GM12875 (cell line): ENCODE results near the gene GATAD2B.

Experiments used
- H3K4me3 ChIP-seq: one replicate; pipeline ENCODE4 v1.5.1; 2011; ENCODE audit warnings: low read depth, low read length, control low read depth
- TF ChIP-seq, protein P1 (sequence below): IDR thresholded peaks from 2 replicates; pipeline ENCODE4 v1.5.1; 2011; ENCODE audit warnings: low read depth, mild to moderate bottlenecking, control low read depth, inconsistent platforms, low read length, moderate library complexity, borderline replicate concordance; ENCODE audit not compliant: insufficient read depth

The GATAD2B gene

DNA sequence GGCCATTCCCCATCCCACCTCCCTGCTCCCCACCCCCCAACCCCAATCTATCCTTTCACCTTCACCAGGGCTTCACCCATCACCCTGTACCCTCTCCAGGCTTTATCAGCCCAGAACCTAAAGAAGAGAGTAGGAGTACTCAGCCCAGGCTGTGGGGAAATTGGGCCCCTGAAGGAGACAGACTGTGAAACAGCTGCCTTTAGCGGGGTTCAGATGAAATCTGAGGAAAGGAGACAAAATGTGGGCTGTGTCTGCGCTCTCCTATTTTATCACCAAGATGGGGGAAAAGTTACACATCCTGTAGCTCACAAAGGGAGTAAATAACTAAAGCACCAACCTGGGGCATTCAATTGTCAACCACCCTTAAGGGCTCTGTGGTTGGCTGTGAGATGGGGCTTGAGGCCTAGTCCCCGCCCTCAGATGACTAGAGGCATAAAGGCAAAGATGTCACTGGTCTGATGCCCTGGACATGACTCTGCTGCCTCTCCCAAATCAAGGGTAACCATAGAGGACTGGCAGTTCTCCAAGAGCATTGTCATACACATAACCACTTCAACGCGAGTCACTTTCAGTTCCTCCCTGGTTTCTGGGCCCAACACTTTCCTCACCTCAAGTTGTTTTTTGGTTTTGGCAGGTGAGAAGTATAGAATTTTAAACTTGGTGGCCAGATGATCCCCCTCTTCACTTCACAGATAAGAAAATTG, 117.6 kb downstream of the GATAD2B start:
- no peak overlapping the region for H3K4me3 ChIP-seq
- TF ChIP-seq, protein P1, sequence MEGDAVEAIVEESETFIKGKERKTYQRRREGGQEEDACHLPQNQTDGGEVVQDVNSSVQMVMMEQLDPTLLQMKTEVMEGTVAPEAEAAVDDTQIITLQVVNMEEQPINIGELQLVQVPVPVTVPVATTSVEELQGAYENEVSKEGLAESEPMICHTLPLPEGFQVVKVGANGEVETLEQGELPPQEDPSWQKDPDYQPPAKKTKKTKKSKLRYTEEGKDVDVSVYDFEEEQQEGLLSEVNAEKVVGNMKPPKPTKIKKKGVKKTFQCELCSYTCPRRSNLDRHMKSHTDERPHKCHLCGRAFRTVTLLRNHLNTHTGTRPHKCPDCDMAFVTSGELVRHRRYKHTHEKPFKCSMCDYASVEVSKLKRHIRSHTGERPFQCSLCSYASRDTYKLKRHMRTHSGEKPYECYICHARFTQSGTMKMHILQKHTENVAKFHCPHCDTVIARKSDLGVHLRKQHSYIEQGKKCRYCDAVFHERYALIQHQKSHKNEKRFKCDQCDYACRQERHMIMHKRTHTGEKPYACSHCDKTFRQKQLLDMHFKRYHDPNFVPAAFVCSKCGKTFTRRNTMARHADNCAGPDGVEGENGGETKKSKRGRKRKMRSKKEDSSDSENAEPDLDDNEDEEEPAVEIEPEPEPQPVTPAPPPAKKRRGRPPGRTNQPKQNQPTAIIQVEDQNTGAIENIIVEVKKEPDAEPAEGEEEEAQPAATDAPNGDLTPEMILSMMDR, result no peak

DNA sequence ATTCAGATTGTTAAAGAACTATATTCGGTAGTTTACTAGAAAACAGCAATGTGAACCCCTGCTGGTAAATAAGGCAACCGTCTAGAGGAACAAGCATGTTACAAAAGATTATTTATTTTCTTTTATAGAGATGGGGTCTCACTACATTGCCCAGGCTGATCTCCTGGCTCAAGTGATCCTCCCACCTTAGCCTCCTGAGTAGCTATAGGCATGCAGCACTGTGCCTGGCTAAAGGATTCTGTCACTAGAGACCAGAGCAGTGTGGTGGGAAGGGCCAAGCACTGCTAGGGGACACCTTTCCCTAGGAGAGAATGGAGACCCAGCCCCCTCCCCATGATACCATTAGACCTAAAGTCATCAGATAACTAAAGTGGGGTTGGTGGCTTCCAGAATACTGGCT, 118.7 kb downstream of the GATAD2B start:
- H3K4me3 ChIP-seq, result no peak overlapping the region
- TF ChIP-seq, protein P1, result no peak

DNA sequence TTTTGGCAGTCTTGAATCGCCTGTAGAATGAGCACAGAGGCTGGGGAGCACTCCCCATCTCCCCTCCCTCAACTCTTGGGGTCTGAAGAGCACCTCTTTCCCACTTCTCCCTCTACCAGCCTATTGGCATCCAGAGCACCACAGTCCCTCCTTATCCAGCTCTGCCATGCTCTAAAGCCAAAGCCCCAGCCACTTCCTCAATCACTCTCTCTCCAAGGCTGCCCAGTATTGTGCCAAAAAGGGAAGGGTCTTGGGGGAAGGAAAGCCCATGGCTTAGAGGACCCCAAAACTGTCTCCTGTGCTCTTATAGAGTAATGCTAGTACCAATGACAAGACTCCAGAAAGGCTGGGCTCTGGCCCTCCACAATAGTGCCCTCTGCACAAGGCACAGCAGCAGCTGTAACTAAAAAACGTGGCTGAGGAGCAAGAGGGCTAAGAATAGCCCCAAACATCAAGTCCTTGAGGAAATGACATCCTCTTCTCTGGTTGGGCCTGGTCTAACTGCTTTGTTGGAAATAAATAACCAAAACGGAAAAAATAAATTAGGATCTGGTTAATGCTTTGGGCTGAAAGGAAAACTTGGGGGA, 119.2 kb downstream of the GATAD2B start:
- H3K4me3 ChIP-seq, result no peak overlapping the region
- TF ChIP-seq, protein P1, result no peak

DNA sequence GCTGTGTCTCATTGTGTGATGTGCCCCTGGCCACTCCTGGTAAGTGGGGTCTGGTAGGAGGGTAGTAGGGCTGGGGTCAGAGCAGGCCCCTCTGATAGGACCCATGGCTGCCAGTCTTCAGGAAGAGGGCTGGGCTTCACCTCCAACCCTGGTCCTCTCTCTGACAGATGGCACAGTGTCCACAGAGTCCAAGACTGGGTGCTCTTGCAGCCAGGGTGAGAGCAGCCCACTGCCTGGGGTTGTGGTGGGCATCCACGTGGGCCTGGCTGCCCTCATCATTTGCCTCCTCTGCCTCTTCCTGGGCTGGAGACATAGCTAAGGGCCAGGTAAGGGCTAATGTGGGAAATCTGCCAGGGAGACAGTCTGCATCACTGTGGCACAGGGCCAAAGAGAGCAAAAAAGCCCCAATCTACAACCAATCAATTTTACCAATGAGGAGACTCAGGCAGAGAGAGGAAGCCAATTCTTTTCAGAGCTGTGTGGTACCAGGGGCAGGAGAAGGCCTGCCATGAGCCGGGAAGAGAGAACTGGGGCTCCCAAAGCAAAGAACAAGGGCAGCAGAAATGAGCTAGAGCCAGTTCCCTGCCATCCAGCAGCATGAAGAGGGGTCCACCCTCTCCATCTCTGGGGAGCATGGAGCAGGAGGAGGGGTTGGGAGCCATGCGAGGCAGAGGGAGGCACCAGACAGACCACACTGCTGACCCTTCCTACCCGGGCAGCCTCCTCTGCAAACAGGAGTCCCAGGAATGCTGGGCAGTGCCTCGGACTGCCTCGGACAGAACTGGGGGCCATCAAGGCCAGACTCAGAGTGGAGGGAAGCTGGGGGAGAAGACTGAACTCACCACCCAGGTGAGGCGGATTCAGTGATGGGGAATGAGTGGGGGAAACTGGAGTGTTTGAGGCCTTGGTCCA, 120.7 kb downstream of the GATAD2B start:
- no peak overlapping the region for H3K4me3 ChIP-seq
- TF ChIP-seq, protein P1, result no peak

DNA sequence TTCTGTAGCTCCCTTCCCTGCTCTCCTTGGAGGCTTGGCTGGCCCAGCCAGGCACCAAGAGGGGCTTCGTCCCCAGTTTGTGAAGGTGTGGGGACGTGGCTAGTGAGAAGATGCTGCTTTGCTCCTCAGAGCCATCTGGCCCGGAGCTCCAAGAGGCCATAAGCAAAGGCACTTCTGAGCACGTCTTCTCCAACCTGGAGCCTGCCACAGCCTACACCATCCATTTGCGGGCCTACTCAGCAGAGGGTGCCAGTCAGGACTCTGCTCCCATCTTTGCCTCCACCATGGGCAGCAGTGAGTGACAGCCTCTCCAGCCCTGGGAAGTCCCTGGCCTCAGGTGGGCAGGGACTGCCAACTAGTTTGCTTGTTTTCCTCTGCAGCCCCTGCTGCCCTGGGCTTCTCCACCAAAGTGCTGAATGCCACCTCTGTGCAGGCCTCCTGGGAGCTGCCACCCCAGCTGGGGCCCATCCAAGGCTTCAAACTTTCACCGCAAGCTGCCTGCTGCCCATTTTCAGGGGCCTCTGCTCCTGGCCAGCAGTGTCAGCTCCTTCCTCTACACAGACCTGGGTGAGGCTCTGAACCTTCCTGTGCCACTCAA, 121.6 kb downstream of the GATAD2B start:
- TF ChIP-seq, protein P1, result no peak

DNA sequence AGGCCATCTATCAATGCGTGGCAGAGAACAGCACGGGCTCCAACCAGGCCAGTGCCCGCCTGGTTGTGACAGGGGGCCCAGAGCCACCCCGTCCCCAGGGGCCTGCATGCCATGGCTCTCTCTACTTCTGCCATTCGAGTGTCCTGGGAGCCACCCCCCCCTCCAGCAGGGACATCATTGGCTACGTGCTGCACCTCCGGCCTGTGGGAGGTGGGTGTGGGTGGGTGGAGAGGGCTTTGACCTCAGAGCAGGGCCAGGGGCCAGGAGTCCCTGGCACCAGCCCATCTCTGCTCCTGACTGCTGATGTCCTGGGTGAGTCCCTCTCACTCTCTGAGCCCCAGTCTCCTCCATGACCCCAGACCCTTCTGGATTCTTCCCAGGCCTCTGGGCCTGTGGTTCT, 122.3 kb downstream of the GATAD2B start:
- H3K4me3 ChIP-seq, result no peak overlapping the region
- TF ChIP-seq, protein P1, result no peak

More for the DNA sequence above, 121.6 kb downstream of the GATAD2B start:
- H3K4me3 ChIP-seq, result no peak overlapping the region
